Activated effector memory CD4-positive, alpha-beta T cell treated with Interleukin-2 at 50 U/mL for 16 hours (primary cell): ENCODE results near the gene HOXC6.

Experiments used
- DNase-seq: peaks from one replicate; pipeline ENCODE4 v3.0.0-alpha.2; 2020

HOXC6 gene

GRCh38 chr12:54016478-54016964 lies 11.7 kb upstream of the HOXC6 start:
- DNase-seq, result no peak

GRCh38 chr12:54017027-54017788 lies 11.0 kb upstream of the HOXC6 start:
- DNase-seq, result no peak

GRCh38 chr12:54017878-54018467 lies 10.3 kb upstream of the HOXC6 start:
- peak; percentile 51 for DNase-seq

GRCh38 chr12:54018468-54018984 lies 9.7 kb upstream of the HOXC6 start:
- no peak for DNase-seq

GRCh38 chr12:54019091-54019811 lies 9.0 kb upstream of the HOXC6 start:
- no peak for DNase-seq

- DNase-seq, result no peak
Observed at GRCh38 chr12:54019924-54020590, 8.2 kb upstream of the HOXC6 start.

- no peak for DNase-seq
Observed at GRCh38 chr12:54020591-54021405, 7.4 kb upstream of the HOXC6 start.

GRCh38 chr12:54021432-54022013 lies 6.7 kb upstream of the HOXC6 start:
- no peak for DNase-seq

GRCh38 chr12:54022960-54023884 lies 5.0 kb upstream of the HOXC6 start:
- no peak for DNase-seq

GRCh38 chr12:54024127-54024526 lies 4.1 kb upstream of the HOXC6 start:
- DNase-seq, result no peak

GRCh38 chr12:54024581-54025305 lies 3.5 kb upstream of the HOXC6 start:
- no peak for DNase-seq

GRCh38 chr12:54025499-54026405 lies 2.5 kb upstream of the HOXC6 start:
- DNase-seq, result no peak

GRCh38 chr12:54026640-54027441 lies 1.4 kb upstream of the HOXC6 start:
- DNase-seq, result no peak

GRCh38 chr12:54027442-54027786 lies 826 bp upstream of the HOXC6 start:
- no peak for DNase-seq

- DNase-seq, result no peak
Observed at GRCh38 chr12:54029529-54030441, 1.5 kb downstream of the HOXC6 start.

- DNase-seq, result no peak
Observed at GRCh38 chr12:54030442-54030801, 2.2 kb downstream of the HOXC6 start.

- DNase-seq, result no peak
Observed at GRCh38 chr12:54030889-54031471, 2.7 kb downstream of the HOXC6 start.
